Testis (tissue), 3 donors: ENCODE measurements around the gene ARTN. TPM values are rescaled to one million over a fixed set of nuclear protein-coding genes. Genes with fewer than 3 reads are reported as not detected.

Experiments used
- DNase-seq: peaks from one replicate; pipeline ENCODE4 v3.0.0-alpha.2; 2019
- H3K27ac ChIP-seq, 2 donors: fragments of 200-600 bp; sonication (generic); one replicate each; pipeline ENCODE4 v1.5.1; 2019
- H3K27me3 ChIP-seq: fragments of 200-600 bp; sonication (generic); one replicate; pipeline ENCODE4 v1.5.1; 2019
- H3K36me3 ChIP-seq: fragments of 200-600 bp; sonication (generic); one replicate; pipeline ENCODE4 v1.5.1; 2017; ENCODE audit warnings: low read depth; ENCODE audit errors: missing control alignments
- H3K4me1 ChIP-seq: fragments of 200-600 bp; sonication (generic); one replicate; pipeline ENCODE4 v1.5.1; 2019
- H3K4me3 ChIP-seq, 2 donors: fragments of 200-600 bp; sonication (generic); one replicate each; pipeline ENCODE4 v1.5.1; 2017 to 2019
- H3K9me3 ChIP-seq: fragments of 200-600 bp; sonication (generic); one replicate; pipeline ENCODE4 v1.5.1; 2017
- CTCF ChIP-seq, 3 experiments: fragments of 450-650 bp in 2 of 3; fragments of 200-600 bp in 1 of 3; sonication (generic) in 1 of 3; IDR thresholded peaks; one replicate each; pipeline ENCODE4 v1.5.1; 2016 to 2019; ENCODE audit warnings: antibody characterized with exemption in 3 of 3, mild to moderate bottlenecking in 2 of 3, moderate library complexity in 1 of 3
- POLR2A ChIP-seq: fragments of 450-650 bp; IDR thresholded peaks from one replicate; pipeline ENCODE4 v1.6.1; 2017; ENCODE audit warnings: antibody characterized with exemption, mild to moderate bottlenecking, moderate library complexity
- WGBS, 2 donors: methylation state at CpG; one replicate each; pipeline ENCODE4 v1.1.5; 2018; 5-methylcytosine and 5-hydroxymethylcytosine counted together
- intact Hi-C: fragments of 100-400 bp; cut with DNase I; formaldehyde crosslinking; loops from one replicate; pipeline ENCODE4 v1.15.1; 2023; ENCODE audit warnings: low total_unique reads
- polyA plus RNA-seq: library from polyadenylated mRNA; stranded (reverse); fragments of 350-450 nt; fragmentation: Illumina TruSeq; extraction: RNeasy Lipid Tissue Mini Kit (QIAGEN cat#74804); gene quantifications from one replicate; pipeline ENCODE4 v1.2.3, GENCODE V29; 2014; ENCODE audit warnings: low read depth, low replicate concordance; ENCODE audit not compliant: insufficient read depth
- total RNA-seq, 2 donors: library from RNA; depleted of rRNA; stranded (reverse); fragments of >200 nt; gene quantifications; one replicate each; pipeline ENCODE4 v1.2.3, GENCODE V29; 2016

Gene ARTN
- total and polyA plus RNA-seq, 3 donors from 2014 or later: 1.6 to 5.4 (median 1.9) TPM

- Histone ChIP-seq H3K4me3 (peak overlapping the region; percentile 87 to 89), H3K27me3 (no peaks in the 10 kb centered on the region), H3K27ac (peak overlapping the region; percentile 76 to 89), H3K9me3 (no peaks in the 10 kb centered on the region), H3K4me1 (peaks cover 37% of the 10 kb centered on the region), H3K36me3 (no peaks in the 10 kb centered on the region)
- TF ChIP-seq POLR2A: no peak
- TF ChIP-seq CTCF (IDR thresholded peaks at IDR 0.05): no peak
- peak; percentile 69 for DNase-seq
- WGBS, 2 donors: 1 to 3% methylated on average over 7 to 33 of the region's 34 CpGs
- intact Hi-C loops: no loop called here
These were observed 41.8 kb downstream of the ARTN start for GRCh38 chr1:43975249-43975961.

- no peaks in the 10 kb centered on the region for H3K36me3 ChIP-seq
- 53 to 72% methylated on average over 4 of the region's 4 CpGs for WGBS, 2 donors
- no peak overlapping the region for H3K27ac ChIP-seq
- no peaks in the 10 kb centered on the region for H3K9me3 ChIP-seq
- intact Hi-C loops: no loop called here
- peaks cover 33% of the 10 kb centered on the region for H3K4me1 ChIP-seq
- H3K4me3 ChIP-seq: peak overlapping the region; percentile 87 to 89
- no peak for DNase-seq
- TF ChIP-seq POLR2A (no peak), CTCF (IDR thresholded peaks at IDR 0.05) (no peak)
- H3K27me3 ChIP-seq: no peaks in the 10 kb centered on the region
These were observed 42.4 kb downstream of the ARTN start for GRCh38 chr1:43976045-43976444.

GRCh38 chr1:43976890-43977289 lies 43.3 kb downstream of the ARTN start:
- peaks cover 32% of the 10 kb centered on the region for H3K4me1 ChIP-seq

GRCh38 chr1:43977376-43978263 lies 44.0 kb downstream of the ARTN start:
- intact Hi-C loops: no loop called here
- TF ChIP-seq POLR2A (no peak), CTCF (IDR thresholded peaks at IDR 0.05) (no peak)
- 84 to 89% methylated on average over 9 of the region's 9 CpGs for WGBS, 2 donors
- no peak overlapping the region for H3K27ac ChIP-seq
- DNase-seq: no peak
- H3K27me3 ChIP-seq: no peaks in the 10 kb centered on the region
- H3K36me3 ChIP-seq: no peaks in the 10 kb centered on the region
- H3K4me3 ChIP-seq: no peak overlapping the region
- H3K9me3 ChIP-seq: no peaks in the 10 kb centered on the region
- H3K4me1 ChIP-seq: peaks cover 32% of the 10 kb centered on the region

More at GRCh38 chr1:43976890-43977289, 43.3 kb downstream of the ARTN start:
- no peak overlapping the region for H3K4me3 ChIP-seq
- H3K9me3 ChIP-seq: no peaks in the 10 kb centered on the region
- H3K27ac ChIP-seq: no peak overlapping the region
- H3K27me3 ChIP-seq: no peaks in the 10 kb centered on the region
- 89 to 91% methylated on average over 7 to 8 of the region's 8 CpGs for WGBS, 2 donors
- no peak for TF ChIP-seq CTCF (IDR thresholded peaks at IDR 0.05)
- no peak for TF ChIP-seq POLR2A
- no peak for DNase-seq
- no peaks in the 10 kb centered on the region for H3K36me3 ChIP-seq
- intact Hi-C loops: no loop called here
